Measurements from ENCODE around the gene AFDN.

- no peak for TF ChIP-seq POLR2A (IDR thresholded peaks at IDR 0.05)
- TF ChIP-seq, protein P1, sequence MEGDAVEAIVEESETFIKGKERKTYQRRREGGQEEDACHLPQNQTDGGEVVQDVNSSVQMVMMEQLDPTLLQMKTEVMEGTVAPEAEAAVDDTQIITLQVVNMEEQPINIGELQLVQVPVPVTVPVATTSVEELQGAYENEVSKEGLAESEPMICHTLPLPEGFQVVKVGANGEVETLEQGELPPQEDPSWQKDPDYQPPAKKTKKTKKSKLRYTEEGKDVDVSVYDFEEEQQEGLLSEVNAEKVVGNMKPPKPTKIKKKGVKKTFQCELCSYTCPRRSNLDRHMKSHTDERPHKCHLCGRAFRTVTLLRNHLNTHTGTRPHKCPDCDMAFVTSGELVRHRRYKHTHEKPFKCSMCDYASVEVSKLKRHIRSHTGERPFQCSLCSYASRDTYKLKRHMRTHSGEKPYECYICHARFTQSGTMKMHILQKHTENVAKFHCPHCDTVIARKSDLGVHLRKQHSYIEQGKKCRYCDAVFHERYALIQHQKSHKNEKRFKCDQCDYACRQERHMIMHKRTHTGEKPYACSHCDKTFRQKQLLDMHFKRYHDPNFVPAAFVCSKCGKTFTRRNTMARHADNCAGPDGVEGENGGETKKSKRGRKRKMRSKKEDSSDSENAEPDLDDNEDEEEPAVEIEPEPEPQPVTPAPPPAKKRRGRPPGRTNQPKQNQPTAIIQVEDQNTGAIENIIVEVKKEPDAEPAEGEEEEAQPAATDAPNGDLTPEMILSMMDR (IDR thresholded peaks at IDR 0.05): no peak
These were observed 46.6 kb upstream of the AFDN start for GRCh38 chr6:167779993-167780655.
